Liver (tissue), 3 donors: ENCODE data around the gene NUDT2.

Experiments used
- EGR1 ChIP-seq, 2 donors: IDR thresholded peaks; 2 replicates each; pipeline ENCODE4 v1.6.1; 2016 to 2018; ENCODE audit warnings: antibody characterized with exemption in 2 of 2, low read depth in 2 of 2
- FOXA1 ChIP-seq: IDR thresholded peaks from 2 replicates; pipeline ENCODE4 v1.6.1; 2016; ENCODE audit warnings: antibody characterized with exemption
- GABPA ChIP-seq, 2 donors: IDR thresholded peaks in 1 of 2; conservative IDR thresholded peaks in 1 of 2; 2 replicates each; pipeline ENCODE4 v1.6.1; 2016; ENCODE audit warnings: antibody characterized with exemption in 2 of 2, mild to moderate bottlenecking in 1 of 2, moderate library complexity in 1 of 2
- HNF4A ChIP-seq, 2 donors: conservative IDR thresholded peaks; 2 replicates each; pipeline ENCODE4 v1.6.1; 2016; ENCODE audit warnings: antibody characterized with exemption in 2 of 2, mild to moderate bottlenecking in 2 of 2
- JUND ChIP-seq, 2 donors: IDR thresholded peaks; 2 replicates each; pipeline ENCODE4 v1.6.1; 2016; ENCODE audit warnings: antibody characterized with exemption in 2 of 2
- NR2F2 ChIP-seq: IDR thresholded peaks from 2 replicates; pipeline ENCODE4 v1.6.1; 2016; ENCODE audit warnings: antibody characterized with exemption
- RAD21 ChIP-seq, 2 donors: IDR thresholded peaks; 2 replicates each; pipeline ENCODE4 v1.6.1; 2016; ENCODE audit warnings: antibody characterized with exemption in 2 of 2, mild to moderate bottlenecking in 2 of 2
- SP1 ChIP-seq: IDR thresholded peaks from 2 replicates; pipeline ENCODE4 v1.6.1; 2018; ENCODE audit warnings: antibody characterized with exemption, mild to moderate bottlenecking
- TAF1 ChIP-seq: conservative IDR thresholded peaks from 2 replicates; pipeline ENCODE4 v1.6.1; 2016; ENCODE audit warnings: antibody characterized with exemption, mild to moderate bottlenecking
- YY1 ChIP-seq: IDR thresholded peaks from 2 replicates; pipeline ENCODE4 v1.6.1; 2016; ENCODE audit warnings: antibody characterized with exemption, mild to moderate bottlenecking
- TF ChIP-seq, protein P1 (sequence below): fragments of 150-350 bp; IDR thresholded peaks from 2 replicates; pipeline ENCODE4 v1.5.1; 2017; ENCODE audit warnings: improper control_type of control experiment, low read depth, low read length; ENCODE audit not compliant: missing input control
- TF ChIP-seq, protein P2 (sequence below): IDR thresholded peaks from 2 replicates; pipeline ENCODE4 v1.6.1; 2016; ENCODE audit warnings: antibody characterized with exemption, mild to moderate bottlenecking
- TF ChIP-seq, protein P3 (sequence below): IDR thresholded peaks from 2 replicates; pipeline ENCODE4 v1.6.1; 2016; ENCODE audit warnings: antibody characterized with exemption
- TF ChIP-seq, protein P4 (sequence below): IDR thresholded peaks from 2 replicates; pipeline ENCODE4 v1.6.1; 2016; ENCODE audit warnings: antibody characterized with exemption
- donor health status: healthy.
- donor health status: healthy.

DNA sequence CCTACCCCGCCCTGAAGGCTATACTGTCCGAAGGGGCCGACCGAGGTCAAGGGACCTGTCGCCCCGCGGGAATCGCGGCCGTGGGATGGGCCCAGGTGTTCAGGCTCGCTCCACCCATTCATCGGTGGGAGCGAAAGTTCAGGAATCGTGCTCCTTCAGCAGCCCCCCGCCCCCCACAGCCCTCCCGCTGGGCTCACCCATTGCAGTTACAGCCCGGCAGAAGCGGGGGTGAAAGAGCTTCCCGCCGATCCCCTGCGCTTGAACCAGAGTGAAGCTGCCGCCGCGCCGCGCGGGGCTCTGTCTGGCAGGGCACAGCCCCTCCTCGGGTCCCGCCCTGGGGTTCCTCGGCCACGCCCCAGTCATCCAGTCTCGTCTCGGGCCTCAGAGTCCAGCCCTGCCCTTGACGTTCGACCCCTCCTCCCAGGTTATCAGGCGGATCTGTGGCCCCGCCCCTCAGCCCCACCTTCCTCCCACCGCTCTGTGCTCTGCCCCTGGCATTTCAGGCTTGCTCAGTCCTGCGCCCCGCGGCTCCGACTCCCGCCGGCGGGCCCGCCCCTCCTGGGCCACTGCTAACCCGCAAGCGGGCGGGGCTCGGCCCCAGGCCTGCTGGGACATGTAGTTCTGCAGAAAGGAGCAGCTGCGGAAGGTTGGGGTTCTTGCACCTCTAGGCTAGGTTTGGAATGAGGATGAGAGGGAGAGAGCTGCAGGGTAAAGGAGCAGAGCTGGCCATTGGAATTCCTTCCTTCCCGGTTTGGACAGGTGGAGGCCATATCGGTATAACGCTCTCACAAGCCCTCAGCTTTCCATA lies 47.4 kb downstream of the NUDT2 start, which contains the start of gene MYORG:
- TF ChIP-seq, protein P1, sequence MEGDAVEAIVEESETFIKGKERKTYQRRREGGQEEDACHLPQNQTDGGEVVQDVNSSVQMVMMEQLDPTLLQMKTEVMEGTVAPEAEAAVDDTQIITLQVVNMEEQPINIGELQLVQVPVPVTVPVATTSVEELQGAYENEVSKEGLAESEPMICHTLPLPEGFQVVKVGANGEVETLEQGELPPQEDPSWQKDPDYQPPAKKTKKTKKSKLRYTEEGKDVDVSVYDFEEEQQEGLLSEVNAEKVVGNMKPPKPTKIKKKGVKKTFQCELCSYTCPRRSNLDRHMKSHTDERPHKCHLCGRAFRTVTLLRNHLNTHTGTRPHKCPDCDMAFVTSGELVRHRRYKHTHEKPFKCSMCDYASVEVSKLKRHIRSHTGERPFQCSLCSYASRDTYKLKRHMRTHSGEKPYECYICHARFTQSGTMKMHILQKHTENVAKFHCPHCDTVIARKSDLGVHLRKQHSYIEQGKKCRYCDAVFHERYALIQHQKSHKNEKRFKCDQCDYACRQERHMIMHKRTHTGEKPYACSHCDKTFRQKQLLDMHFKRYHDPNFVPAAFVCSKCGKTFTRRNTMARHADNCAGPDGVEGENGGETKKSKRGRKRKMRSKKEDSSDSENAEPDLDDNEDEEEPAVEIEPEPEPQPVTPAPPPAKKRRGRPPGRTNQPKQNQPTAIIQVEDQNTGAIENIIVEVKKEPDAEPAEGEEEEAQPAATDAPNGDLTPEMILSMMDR, result no peak
- TF ChIP-seq, protein P2, sequence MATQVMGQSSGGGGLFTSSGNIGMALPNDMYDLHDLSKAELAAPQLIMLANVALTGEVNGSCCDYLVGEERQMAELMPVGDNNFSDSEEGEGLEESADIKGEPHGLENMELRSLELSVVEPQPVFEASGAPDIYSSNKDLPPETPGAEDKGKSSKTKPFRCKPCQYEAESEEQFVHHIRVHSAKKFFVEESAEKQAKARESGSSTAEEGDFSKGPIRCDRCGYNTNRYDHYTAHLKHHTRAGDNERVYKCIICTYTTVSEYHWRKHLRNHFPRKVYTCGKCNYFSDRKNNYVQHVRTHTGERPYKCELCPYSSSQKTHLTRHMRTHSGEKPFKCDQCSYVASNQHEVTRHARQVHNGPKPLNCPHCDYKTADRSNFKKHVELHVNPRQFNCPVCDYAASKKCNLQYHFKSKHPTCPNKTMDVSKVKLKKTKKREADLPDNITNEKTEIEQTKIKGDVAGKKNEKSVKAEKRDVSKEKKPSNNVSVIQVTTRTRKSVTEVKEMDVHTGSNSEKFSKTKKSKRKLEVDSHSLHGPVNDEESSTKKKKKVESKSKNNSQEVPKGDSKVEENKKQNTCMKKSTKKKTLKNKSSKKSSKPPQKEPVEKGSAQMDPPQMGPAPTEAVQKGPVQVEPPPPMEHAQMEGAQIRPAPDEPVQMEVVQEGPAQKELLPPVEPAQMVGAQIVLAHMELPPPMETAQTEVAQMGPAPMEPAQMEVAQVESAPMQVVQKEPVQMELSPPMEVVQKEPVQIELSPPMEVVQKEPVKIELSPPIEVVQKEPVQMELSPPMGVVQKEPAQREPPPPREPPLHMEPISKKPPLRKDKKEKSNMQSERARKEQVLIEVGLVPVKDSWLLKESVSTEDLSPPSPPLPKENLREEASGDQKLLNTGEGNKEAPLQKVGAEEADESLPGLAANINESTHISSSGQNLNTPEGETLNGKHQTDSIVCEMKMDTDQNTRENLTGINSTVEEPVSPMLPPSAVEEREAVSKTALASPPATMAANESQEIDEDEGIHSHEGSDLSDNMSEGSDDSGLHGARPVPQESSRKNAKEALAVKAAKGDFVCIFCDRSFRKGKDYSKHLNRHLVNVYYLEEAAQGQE, result peak; percentile 85
- TF ChIP-seq YY1, result peak; percentile 71
- TF ChIP-seq, protein P3, sequence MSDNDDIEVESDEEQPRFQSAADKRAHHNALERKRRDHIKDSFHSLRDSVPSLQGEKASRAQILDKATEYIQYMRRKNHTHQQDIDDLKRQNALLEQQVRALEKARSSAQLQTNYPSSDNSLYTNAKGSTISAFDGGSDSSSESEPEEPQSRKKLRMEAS, result peak; percentile 43
- peak in 1 of 2 donors; percentile 10 for TF ChIP-seq EGR1 (IDR thresholded peaks at IDR 0.05; ENCODE audit: low read depth in 2 of 2)
- peak in 1 of 2 donors; percentile 55 for TF ChIP-seq JUND (IDR thresholded peaks at IDR 0.05)
- peak in 1 of 2 donors; percentile 60 for TF ChIP-seq GABPA (IDR thresholded peaks at IDR 0.05 in 1 of 2, conservative IDR thresholded peaks at IDR 0.05 in 1 of 2)
- TF ChIP-seq FOXA1, result peak; percentile 64
- peak; percentile 74 for TF ChIP-seq TAF1
- peak; percentile 91 for TF ChIP-seq SP1
- TF ChIP-seq, protein P4, sequence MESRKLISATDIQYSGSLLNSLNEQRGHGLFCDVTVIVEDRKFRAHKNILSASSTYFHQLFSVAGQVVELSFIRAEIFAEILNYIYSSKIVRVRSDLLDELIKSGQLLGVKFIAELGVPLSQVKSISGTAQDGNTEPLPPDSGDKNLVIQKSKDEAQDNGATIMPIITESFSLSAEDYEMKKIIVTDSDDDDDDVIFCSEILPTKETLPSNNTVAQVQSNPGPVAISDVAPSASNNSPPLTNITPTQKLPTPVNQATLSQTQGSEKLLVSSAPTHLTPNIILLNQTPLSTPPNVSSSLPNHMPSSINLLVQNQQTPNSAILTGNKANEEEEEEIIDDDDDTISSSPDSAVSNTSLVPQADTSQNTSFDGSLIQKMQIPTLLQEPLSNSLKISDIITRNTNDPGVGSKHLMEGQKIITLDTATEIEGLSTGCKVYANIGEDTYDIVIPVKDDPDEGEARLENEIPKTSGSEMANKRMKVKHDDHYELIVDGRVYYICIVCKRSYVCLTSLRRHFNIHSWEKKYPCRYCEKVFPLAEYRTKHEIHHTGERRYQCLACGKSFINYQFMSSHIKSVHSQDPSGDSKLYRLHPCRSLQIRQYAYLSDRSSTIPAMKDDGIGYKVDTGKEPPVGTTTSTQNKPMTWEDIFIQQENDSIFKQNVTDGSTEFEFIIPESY, result peak; percentile 56
- peak; percentile 42 to 58 for TF ChIP-seq RAD21 (IDR thresholded peaks at IDR 0.05)
- peak; percentile 74 to 79 for TF ChIP-seq HNF4A (conservative IDR thresholded peaks at IDR 0.05)
- TF ChIP-seq NR2F2, result no peak
